Measurements from ENCODE around the gene AMER1. TPM values are rescaled to one million over a fixed set of nuclear protein-coding genes. Genes with fewer than 3 reads are reported as not detected.

The AMER1 gene
- total RNA-seq (1.5 and 1.7 TPM in 2 replicates), polyA plus RNA-seq (0.95 and 1.0 TPM in 2 replicates), polyA minus RNA-seq (ENCODE audit: low replicate concordance) (3.1 and 3.6 TPM in 2 replicates)
- polyA plus RNA-seq (2012), result 1.0 and 1.4 TPM in 2 replicates

GRCh38 chrX:64205441-64205734, at the start of gene AMER1:
Gene AMER1 (minus strand): TSS chrX:64205708. CDS start chrX:64193286, 12,422 bp downstream.
- Histone ChIP-seq H2AFZ (ENCODE audit: low read length) (peak within 1 kb of the TSS; percentile 63), H3K36me3 (ENCODE audit: control insufficient read depth, insufficient read depth, low read length) (no peaks in the 10 kb centered on the region), H3K4me3 (replicated peaks in 1 of 4; ENCODE audit: control extremely low read depth in 1 of 4, insufficient read depth in 1 of 4, low read depth in 3 of 4, low read length in 4 of 4) (peak within 1 kb of the TSS; percentile 51 to 68 (median 60)), H3K27ac (ENCODE audit: insufficient read depth, low read length) (peak within 1 kb of the TSS; percentile 78), H3K9me3 (ENCODE audit: control insufficient read depth, insufficient read depth, low read depth, low read length) (no peaks in the 10 kb centered on the region), H3K4me1 (ENCODE audit: control insufficient read depth, extremely low read depth, insufficient read depth, low read length) (no peaks in the 10 kb centered on the region), H3K9ac (ENCODE audit: insufficient read depth, low read length) (peak within 1 kb of the TSS; percentile 55), H3K79me2 (ENCODE audit: control insufficient read depth, insufficient read depth, low read length) (no peaks in the 10 kb centered on the region), H4K20me1 (ENCODE audit: control insufficient read depth, extremely low read depth, insufficient read depth, low read length) (no peaks in the 10 kb centered on the region), H3K27me3 (ENCODE audit: control insufficient read depth, insufficient read depth, low read length) (no peaks in the 10 kb centered on the region), H3K4me2 (ENCODE audit: extremely low read depth, insufficient read depth, low read length) (peak within 1 kb of the TSS; percentile 78)
- TF ChIP-seq CTCF (conservative IDR thresholded peaks at IDR 0.05 in 1 of 2, IDR thresholded peaks at IDR 0.05 in 1 of 2; ENCODE audit: low read depth in 1 of 2, low read length in 2 of 2), result no peak
- no peak for TF ChIP-seq EZH2 (IDR thresholded peaks at IDR 0.05; ENCODE audit: low read length, missing control alignments)
- no peak for DNase-seq (ENCODE audit: low read depth in 2 of 2)

GRCh38 chrX:64230123-64230970, 24.8 kb upstream of the AMER1 start, which contains the start of gene ASB12:
Gene ASB12 (minus strand): TSS chrX:64230607. CDS start chrX:64225650, 4,957 bp downstream.
- Histone ChIP-seq H3K27ac (ENCODE audit: insufficient read depth, low read length) (no peak within 1 kb of the TSS), H4K20me1 (ENCODE audit: control insufficient read depth, extremely low read depth, insufficient read depth, low read length) (no peaks in the 10 kb centered on the region), H3K27me3 (ENCODE audit: control insufficient read depth, insufficient read depth, low read length) (no peaks in the 10 kb centered on the region), H3K4me3 (replicated peaks in 1 of 4; ENCODE audit: control extremely low read depth in 1 of 4, insufficient read depth in 1 of 4, low read depth in 3 of 4, low read length in 4 of 4) (no peak within 1 kb of the TSS), H3K4me2 (ENCODE audit: extremely low read depth, insufficient read depth, low read length) (no peak within 1 kb of the TSS), H3K36me3 (ENCODE audit: control insufficient read depth, insufficient read depth, low read length) (no peaks in the 10 kb centered on the region), H3K9me3 (ENCODE audit: control insufficient read depth, insufficient read depth, low read depth, low read length) (no peaks in the 10 kb centered on the region), H3K79me2 (ENCODE audit: control insufficient read depth, insufficient read depth, low read length) (no peaks in the 10 kb centered on the region), H3K4me1 (ENCODE audit: control insufficient read depth, extremely low read depth, insufficient read depth, low read length) (no peaks in the 10 kb centered on the region), H3K9ac (ENCODE audit: insufficient read depth, low read length) (no peak within 1 kb of the TSS), H2AFZ (ENCODE audit: low read length) (no peak within 1 kb of the TSS)
- DNase-seq (ENCODE audit: low read depth in 2 of 2), result no peak
- TF ChIP-seq EZH2 (IDR thresholded peaks at IDR 0.05; ENCODE audit: low read length, missing control alignments) (no peak), CTCF (conservative IDR thresholded peaks at IDR 0.05 in 1 of 2, IDR thresholded peaks at IDR 0.05 in 1 of 2; ENCODE audit: low read depth in 1 of 2, low read length in 2 of 2) (no peak)

GRCh38 chrX:64229154-64229553, 23.6 kb upstream of the AMER1 start:
- no peak overlapping the region for H3K9ac ChIP-seq (ENCODE audit: insufficient read depth, low read length)
- no peak overlapping the region for H3K4me3 ChIP-seq (replicated peaks in 1 of 4; ENCODE audit: control extremely low read depth in 1 of 4, insufficient read depth in 1 of 4, low read depth in 3 of 4, low read length in 4 of 4)
- no peaks in the 10 kb centered on the region for H3K9me3 ChIP-seq (ENCODE audit: control insufficient read depth, insufficient read depth, low read depth, low read length)
- H3K27me3 ChIP-seq (ENCODE audit: control insufficient read depth, insufficient read depth, low read length), result no peaks in the 10 kb centered on the region
- H3K79me2 ChIP-seq (ENCODE audit: control insufficient read depth, insufficient read depth, low read length), result no peaks in the 10 kb centered on the region
- no peak overlapping the region for H3K27ac ChIP-seq (ENCODE audit: insufficient read depth, low read length)
- H3K36me3 ChIP-seq (ENCODE audit: control insufficient read depth, insufficient read depth, low read length), result no peaks in the 10 kb centered on the region
- no peak overlapping the region for H2AFZ ChIP-seq (ENCODE audit: low read length)
- no peak overlapping the region for H3K4me2 ChIP-seq (ENCODE audit: extremely low read depth, insufficient read depth, low read length)
- no peaks in the 10 kb centered on the region for H3K4me1 ChIP-seq (ENCODE audit: control insufficient read depth, extremely low read depth, insufficient read depth, low read length)
- H4K20me1 ChIP-seq (ENCODE audit: control insufficient read depth, extremely low read depth, insufficient read depth, low read length), result no peaks in the 10 kb centered on the region
- TF ChIP-seq CTCF (conservative IDR thresholded peaks at IDR 0.05 in 1 of 2, IDR thresholded peaks at IDR 0.05 in 1 of 2; ENCODE audit: low read depth in 1 of 2, low read length in 2 of 2) (no peak), EZH2 (IDR thresholded peaks at IDR 0.05; ENCODE audit: low read length, missing control alignments) (no peak)
- DNase-seq (ENCODE audit: low read depth in 2 of 2), result no peak
